Karpas-422 (cell line): ENCODE results near the gene MAP4K2. TPM values are rescaled to one million over a fixed set of nuclear protein-coding genes. Genes with fewer than 3 reads are reported as not detected.

Source experiments
- DNase-seq: peaks from one replicate; pipeline ENCODE4 v3.0.0-alpha.2; 2015
- H2AFZ ChIP-seq: fragments of 200-600 bp; sonication (generic); 2 replicates; pipeline ENCODE4 v1.6.1; 2014; ENCODE audit warnings: antibody characterized with exemption, low read length, mixed read lengths
- H3K27ac ChIP-seq: fragments of 200-600 bp; sonication (generic); 2 replicates; pipeline ENCODE4 v1.5.1; 2014; ENCODE audit warnings: mild to moderate bottlenecking, low read length, moderate library complexity
- H3K27me3 ChIP-seq: fragments of 200-600 bp; sonication (generic); 2 replicates; pipeline ENCODE4 v1.6.1; 2014; ENCODE audit warnings: low read length, mixed read lengths
- H3K36me3 ChIP-seq: fragments of 200-600 bp; sonication (generic); 2 replicates; pipeline ENCODE4 v1.6.1; 2014; ENCODE audit warnings: low read length, mixed read lengths; ENCODE audit not compliant: insufficient read depth
- H3K4me1 ChIP-seq: fragments of 200-600 bp; sonication (generic); 2 replicates; pipeline ENCODE4 v1.6.1; 2014; ENCODE audit warnings: mild to moderate bottlenecking, low read length, mixed read lengths
- H3K4me2 ChIP-seq: fragments of 200-600 bp; sonication (generic); 2 replicates; pipeline ENCODE4 v1.6.1; 2014; ENCODE audit warnings: low read length, low read depth, mild to moderate bottlenecking; ENCODE audit not compliant: poor library complexity, severe bottlenecking
- H3K4me3 ChIP-seq: fragments of 200-600 bp; sonication (generic); 2 replicates; pipeline ENCODE4 v1.5.1; 2014; ENCODE audit warnings: mild to moderate bottlenecking, antibody characterized with exemption, low read length, mixed read lengths
- H3K79me2 ChIP-seq: fragments of 200-600 bp; sonication (generic); 2 replicates; pipeline ENCODE4 v1.6.1; 2014; ENCODE audit warnings: mild to moderate bottlenecking, low read length, mixed read lengths
- H3K9ac ChIP-seq: fragments of 200-600 bp; sonication (generic); 2 replicates; pipeline ENCODE4 v1.6.0; 2014; ENCODE audit warnings: low read length
- H3K9me2 ChIP-seq: fragments of 200-600 bp; sonication (generic), shearing (Covaris generic); replicated peaks from 2 replicates; pipeline ENCODE4 v1.6.0; 2014; ENCODE audit warnings: mild to moderate bottlenecking, low read length, moderate library complexity; ENCODE audit not compliant: insufficient read depth
- H3K9me3 ChIP-seq: fragments of 300-700, 200-600 bp; sonication (generic); 2 replicates; pipeline ENCODE4 v1.6.1; 2014; ENCODE audit warnings: low read length, mixed read lengths
- H4K20me1 ChIP-seq: fragments of 200-600 bp; sonication (generic); 2 replicates; pipeline ENCODE4 v1.6.1; 2014; ENCODE audit warnings: mild to moderate bottlenecking, antibody characterized with exemption, low read length, low read depth; ENCODE audit not compliant: insufficient read depth
- total RNA-seq: library from RNA; depleted of rRNA; stranded (reverse); fragments of >200 nt; shearing (Covaris generic); gene quantifications from 2 replicates; pipeline ENCODE4 v1.2.3, GENCODE V29; 2014; ENCODE audit warnings: low replicate concordance

MAP4K2 gene
- total RNA-seq, 1 experiment from 2014 or later: 62.0 TPM

DNA sequence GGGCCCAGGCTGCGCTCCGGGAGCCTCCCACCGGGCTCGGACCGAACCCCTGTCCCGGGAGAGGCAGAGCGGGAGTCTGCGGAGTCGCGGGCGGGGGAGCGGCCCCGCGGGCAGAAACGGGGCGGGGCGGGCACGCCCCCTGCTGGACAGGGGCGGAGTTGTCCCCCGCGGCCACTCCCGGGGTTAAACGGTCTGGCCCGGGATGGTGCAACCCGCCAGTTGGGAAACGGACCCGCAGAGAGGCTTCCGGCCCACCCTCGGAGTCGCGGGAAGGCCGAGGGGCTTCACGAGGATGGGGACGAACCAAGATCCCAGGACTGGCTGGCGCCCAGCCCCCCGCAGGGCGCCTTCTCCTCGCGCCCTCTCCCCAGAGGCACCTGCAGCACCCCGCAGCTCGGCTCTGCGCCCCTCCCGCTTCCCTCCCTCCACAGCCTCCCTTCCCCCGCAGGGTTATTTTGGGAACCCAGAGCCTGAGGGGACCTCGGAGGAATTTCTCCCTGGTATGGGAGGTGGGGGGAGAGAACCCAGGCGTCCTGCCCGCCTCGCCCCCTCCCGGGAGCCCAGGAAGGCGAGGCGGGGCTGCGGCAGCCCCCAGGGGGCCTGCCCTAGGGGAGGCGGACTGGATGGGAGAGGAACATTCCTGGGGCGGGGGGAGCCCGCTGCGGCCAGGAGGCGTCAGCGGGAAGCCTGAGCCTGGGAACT, 60.0 kb downstream of the MAP4K2 start:
- Histone ChIP-seq H3K27me3 (no peaks in the 10 kb centered on the region; the same call in 1 of the 2 replicates), H2AFZ (no peak overlapping the region), H3K9ac (peak overlapping the region; percentile 45; the same call in 1 of the 2 replicates), H3K4me1 (peaks cover 38% of the 10 kb centered on the region), H4K20me1 (no peaks in the 10 kb centered on the region), H3K36me3 (no peaks in the 10 kb centered on the region), H3K9me3 (no peaks in the 10 kb centered on the region), H3K4me2 (peak overlapping the region; percentile 62), H3K79me2 (no peaks in the 10 kb centered on the region), H3K4me3 (peak overlapping the region; percentile 57), H3K27ac (no peak overlapping the region), H3K9me2 (no peaks in the 10 kb centered on the region)
- peak; percentile 80 for DNase-seq

DNA sequence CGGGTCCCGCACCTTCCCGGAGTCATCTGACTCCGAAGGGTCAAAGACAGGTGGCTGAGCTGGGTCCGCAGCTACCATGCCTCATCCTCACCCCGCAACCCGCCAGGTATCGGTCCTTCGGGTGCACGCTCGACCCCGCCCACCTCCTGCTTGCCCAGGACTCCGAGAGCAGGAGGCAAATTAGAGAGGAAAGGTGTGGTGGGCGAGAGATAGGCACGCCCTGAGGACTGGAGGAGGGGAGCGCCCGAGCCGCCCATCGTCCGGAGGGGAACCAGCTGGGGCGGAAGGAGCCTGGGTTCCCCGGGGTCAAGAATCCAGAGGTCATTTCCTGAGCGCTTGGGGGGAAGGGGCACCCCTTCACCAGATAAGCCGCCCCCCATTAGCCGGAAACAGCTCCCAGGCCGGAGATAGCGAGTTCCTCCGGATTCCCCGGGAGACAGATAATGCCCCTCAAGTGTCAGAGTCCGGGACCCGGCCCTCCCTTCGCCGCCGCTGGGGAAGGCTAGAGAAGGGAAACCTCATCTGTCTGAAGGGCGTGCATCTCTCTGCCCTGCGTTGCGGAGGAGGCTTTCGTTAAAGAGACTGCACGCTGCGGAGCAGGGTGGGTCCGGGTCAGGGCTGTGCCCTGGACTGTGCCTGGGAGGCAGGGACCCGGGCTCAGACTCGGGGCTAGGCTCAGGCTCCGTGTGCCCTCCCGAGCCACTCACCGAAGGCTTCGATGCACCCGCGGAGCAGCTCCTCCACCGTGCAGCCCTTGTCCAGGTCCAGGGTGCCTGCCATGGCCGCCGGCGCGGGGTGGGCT, 60.7 kb downstream of the MAP4K2 start:
- Histone ChIP-seq H3K4me3 (0 out of 2 replicates have a peak overlapping the region, but pooled peaks have one; percentile 57), H3K9me3 (no peaks in the 10 kb centered on the region), H4K20me1 (no peaks in the 10 kb centered on the region), H3K79me2 (no peaks in the 10 kb centered on the region), H3K4me1 (peaks cover 38% of the 10 kb centered on the region), H3K9me2 (no peaks in the 10 kb centered on the region), H3K4me2 (peak overlapping the region; percentile 62), H3K9ac (no peak overlapping the region), H3K27me3 (no peaks in the 10 kb centered on the region; the same call in 1 of the 2 replicates), H2AFZ (no peak overlapping the region), H3K36me3 (no peaks in the 10 kb centered on the region), H3K27ac (no peak overlapping the region)
- DNase-seq: peak; percentile 59

DNA sequence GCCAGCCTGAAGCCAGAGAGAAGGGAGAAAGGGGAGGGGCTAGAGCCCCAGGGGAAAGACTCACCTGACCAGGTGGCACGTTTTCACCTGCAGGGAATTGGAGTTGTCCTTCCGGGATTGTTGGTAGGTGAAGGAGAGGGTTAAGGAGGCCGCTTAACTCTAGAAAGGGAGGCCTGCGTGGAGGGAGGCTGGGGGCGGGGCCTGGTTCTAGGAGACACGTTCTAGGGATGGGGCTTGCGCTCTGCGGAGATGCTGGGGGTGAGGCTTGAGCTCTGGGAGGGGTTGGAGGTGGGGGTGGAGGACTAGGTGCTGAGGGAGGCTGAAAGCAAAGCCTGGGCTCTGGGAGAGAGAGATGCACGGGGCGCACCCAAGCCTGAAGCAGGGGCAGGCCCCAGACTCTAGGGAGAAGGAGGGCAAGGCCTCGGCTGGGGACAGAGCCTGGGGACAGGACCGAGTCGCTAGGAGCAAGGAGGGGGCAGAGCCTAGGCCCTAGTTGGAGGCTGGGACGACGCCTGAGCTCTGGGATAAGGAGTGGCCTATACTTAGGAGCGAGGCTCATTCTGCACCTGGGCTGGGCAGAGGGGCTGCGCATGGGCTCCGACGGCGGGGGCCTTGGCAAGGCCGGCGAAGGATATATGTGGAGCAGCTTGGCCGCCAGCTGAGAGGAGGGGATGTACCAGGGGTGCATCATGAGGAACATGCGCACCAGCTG, 61.5 kb downstream of the MAP4K2 start:
- Histone ChIP-seq H3K9me3 (no peaks in the 10 kb centered on the region), H3K4me1 (peaks cover 38% of the 10 kb centered on the region), H4K20me1 (no peaks in the 10 kb centered on the region), H3K27ac (no peak overlapping the region), H3K27me3 (no peaks in the 10 kb centered on the region; the same call in 1 of the 2 replicates), H3K36me3 (no peaks in the 10 kb centered on the region), H2AFZ (no peak overlapping the region), H3K4me3 (no peak overlapping the region), H3K9me2 (no peaks in the 10 kb centered on the region), H3K4me2 (no peak overlapping the region), H3K9ac (no peak overlapping the region), H3K79me2 (no peaks in the 10 kb centered on the region)
- DNase-seq: no peak

DNA sequence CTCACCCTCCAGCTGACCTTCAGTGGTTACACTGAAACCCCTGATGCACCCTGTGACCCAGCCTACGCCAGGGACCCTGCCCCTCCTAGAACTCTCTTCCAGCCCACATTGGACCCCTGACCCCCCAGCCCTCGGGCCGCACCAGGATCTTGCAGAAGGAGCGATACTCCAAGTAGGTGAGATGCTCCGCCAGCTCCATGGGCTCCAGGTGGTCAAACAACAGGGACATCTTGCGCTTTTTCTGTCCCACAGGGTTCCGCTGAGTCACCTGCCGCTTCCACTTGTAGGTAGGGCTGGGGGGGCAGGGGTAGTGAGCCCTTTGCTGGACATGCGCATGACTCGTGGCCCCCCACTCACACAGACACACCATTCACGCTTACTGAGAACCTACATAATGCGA, 63.1 kb downstream of the MAP4K2 start:
- Histone ChIP-seq H4K20me1 (no peaks in the 10 kb centered on the region), H3K4me1 (peaks cover 24% of the 10 kb centered on the region), H3K9ac (no peak overlapping the region), H2AFZ (no peak overlapping the region), H3K9me2 (no peaks in the 10 kb centered on the region), H3K36me3 (no peaks in the 10 kb centered on the region), H3K27me3 (no peaks in the 10 kb centered on the region; the same call in 1 of the 2 replicates), H3K4me2 (no peak overlapping the region), H3K79me2 (no peaks in the 10 kb centered on the region), H3K4me3 (no peak overlapping the region), H3K27ac (no peak overlapping the region), H3K9me3 (no peaks in the 10 kb centered on the region)
- DNase-seq: no peak

DNA sequence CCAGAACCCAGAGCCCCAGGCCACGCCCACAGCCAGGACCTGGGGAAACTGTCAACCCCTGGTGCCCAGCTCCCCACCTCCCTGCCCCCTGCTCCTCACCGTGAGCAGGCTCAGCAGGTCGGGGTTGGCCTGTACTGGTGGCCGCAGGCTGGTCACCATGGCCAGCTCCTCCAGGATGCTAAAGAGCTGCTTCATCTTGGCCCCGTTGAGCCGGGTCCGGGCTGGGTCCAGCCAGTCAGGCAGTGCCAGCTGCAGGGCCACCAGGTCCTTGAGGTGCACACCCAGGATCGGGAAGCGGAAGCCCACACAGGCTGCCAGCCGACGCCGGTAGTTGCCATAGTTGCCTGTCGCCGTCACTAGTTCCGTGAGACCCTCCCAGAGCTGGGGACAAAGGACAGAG, 66.4 kb downstream of the MAP4K2 start:
- Histone ChIP-seq H4K20me1 (no peaks in the 10 kb centered on the region), H3K9ac (no peak overlapping the region), H3K27me3 (no peaks in the 10 kb centered on the region), H3K79me2 (no peaks in the 10 kb centered on the region), H3K4me1 (no peaks in the 10 kb centered on the region), H3K4me2 (no peak overlapping the region), H3K9me2 (no peaks in the 10 kb centered on the region), H2AFZ (no peak overlapping the region), H3K4me3 (no peak overlapping the region), H3K9me3 (no peaks in the 10 kb centered on the region), H3K27ac (no peak overlapping the region), H3K36me3 (no peaks in the 10 kb centered on the region)
- no peak for DNase-seq

DNA sequence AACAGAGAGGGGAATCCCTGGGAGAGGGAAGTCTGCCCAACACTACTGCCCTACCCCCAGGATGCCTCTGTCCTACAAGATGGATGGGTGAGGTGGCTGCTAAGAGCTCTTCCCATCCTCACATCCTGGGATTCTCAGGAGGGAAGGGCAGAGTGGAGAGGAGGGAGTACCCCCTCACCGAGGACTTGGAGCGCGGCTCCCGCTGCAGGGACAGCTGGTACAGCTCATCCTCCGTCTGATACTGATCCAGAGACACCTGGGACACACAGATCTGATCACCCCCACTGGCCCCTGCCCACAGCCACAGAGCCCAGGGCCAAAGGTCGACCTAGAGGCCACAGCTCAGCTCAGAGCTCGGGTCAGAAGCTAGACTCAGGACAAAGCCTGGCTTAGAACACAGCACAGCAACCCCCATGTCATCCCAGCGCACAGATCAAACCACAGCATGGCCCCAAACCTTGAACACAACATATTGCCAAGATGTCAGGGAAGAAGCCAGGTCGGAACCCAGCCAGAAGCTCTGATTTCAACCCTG, 67.2 kb downstream of the MAP4K2 start:
- H4K20me1 ChIP-seq: no peaks in the 10 kb centered on the region
- H3K27ac ChIP-seq: no peak overlapping the region

More for the DNA sequence above, 67.2 kb downstream of the MAP4K2 start:
- Histone ChIP-seq H3K4me1 (no peaks in the 10 kb centered on the region), H3K79me2 (no peaks in the 10 kb centered on the region), H3K36me3 (no peaks in the 10 kb centered on the region), H3K9me3 (no peaks in the 10 kb centered on the region), H3K4me3 (no peak overlapping the region), H3K4me2 (no peak overlapping the region), H3K27me3 (no peaks in the 10 kb centered on the region), H3K9me2 (no peaks in the 10 kb centered on the region), H2AFZ (no peak overlapping the region), H3K9ac (no peak overlapping the region)
- no peak for DNase-seq
